Urinary bladder (tissue), 4 donors: ENCODE results near the gene ARHGAP26. TPM values are rescaled to one million over a fixed set of nuclear protein-coding genes. Genes with fewer than 3 reads are reported as not detected.

Experiments used
- DNase-seq: peaks from one replicate; pipeline ENCODE4 v3.0.0-alpha.2; 2015; ENCODE audit errors: extremely low spot score
- H3K27ac ChIP-seq: one replicate; pipeline ENCODE4 v1.5.1; 2013; ENCODE audit warnings: low read depth, mild to moderate bottlenecking, moderate library complexity
- H3K36me3 ChIP-seq: one replicate; pipeline ENCODE4 v1.6.1; 2013; ENCODE audit warnings: mild to moderate bottlenecking, moderate library complexity; ENCODE audit not compliant: insufficient read depth
- H3K4me1 ChIP-seq: one replicate; pipeline ENCODE4 v1.6.1; 2013; ENCODE audit warnings: mild to moderate bottlenecking, moderate library complexity; ENCODE audit not compliant: insufficient read depth
- H3K4me3 ChIP-seq: one replicate; pipeline ENCODE4 v1.5.1; 2013; ENCODE audit warnings: low read depth, low read length
- WGBS: extraction: QIAGEN DNeasy Blood & Tissue Kit; methylation state at CpG from one replicate; pipeline ENCODE4 v1.1.7; 2013; 5-methylcytosine and 5-hydroxymethylcytosine counted together
- polyA plus RNA-seq: library from polyadenylated mRNA; stranded (reverse); fragments of 200-250 nt; gene quantifications from one replicate; pipeline ENCODE4 v1.2.3, GENCODE V29; 2013
- total RNA-seq: library from RNA; depleted of rRNA; stranded (reverse); fragments of >200 nt; gene quantifications from one replicate; pipeline ENCODE4 v1.2.3, GENCODE V29; 2014
- donor health status: healthy with polysubstance abuse.
- donor health status: healthy.

Gene ARHGAP26
- total and polyA plus RNA-seq, 2 donors, result 5.7 to 54.2 TPM

DNA sequence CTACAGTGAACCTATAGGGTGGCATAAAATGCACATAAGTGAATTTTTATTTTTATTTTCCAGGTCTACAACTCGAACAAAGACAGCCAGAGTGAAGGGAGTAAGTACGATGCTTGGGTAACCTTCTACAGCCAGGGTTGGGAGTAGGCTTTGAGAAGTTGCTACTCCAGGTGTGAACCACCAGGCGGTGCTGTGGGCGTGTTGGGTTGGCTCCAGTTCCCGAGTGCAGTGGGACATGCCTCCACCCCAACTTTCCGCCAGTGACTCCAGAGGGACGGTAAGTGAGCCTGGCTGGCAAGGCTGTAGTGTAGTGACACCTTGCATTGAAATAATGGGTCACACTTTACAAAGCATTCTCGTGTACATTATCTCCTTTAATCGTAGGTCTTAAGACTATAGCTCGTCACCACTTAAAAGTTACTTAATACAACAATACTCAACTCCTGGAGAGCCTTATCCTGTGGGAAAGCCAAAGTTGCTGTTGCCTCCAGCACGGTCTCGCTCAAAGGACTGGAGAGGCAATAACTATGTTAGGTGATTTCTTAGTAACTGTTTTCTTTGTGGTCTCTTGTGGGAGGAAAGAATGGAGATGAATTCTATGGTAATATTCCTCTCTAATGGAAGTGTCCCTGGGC lies 244.0 kb downstream of the ARHGAP26 start:
- WGBS, result 84% methylated on average over 12 of the region's 12 CpGs
- H3K36me3 ChIP-seq, result peaks cover 3% of the 10 kb centered on the region
- peaks cover 1% of the 10 kb centered on the region for H3K4me1 ChIP-seq
- H3K4me3 ChIP-seq, result no peak overlapping the region
- no peak overlapping the region for H3K27ac ChIP-seq
- DNase-seq, result no peak

DNA sequence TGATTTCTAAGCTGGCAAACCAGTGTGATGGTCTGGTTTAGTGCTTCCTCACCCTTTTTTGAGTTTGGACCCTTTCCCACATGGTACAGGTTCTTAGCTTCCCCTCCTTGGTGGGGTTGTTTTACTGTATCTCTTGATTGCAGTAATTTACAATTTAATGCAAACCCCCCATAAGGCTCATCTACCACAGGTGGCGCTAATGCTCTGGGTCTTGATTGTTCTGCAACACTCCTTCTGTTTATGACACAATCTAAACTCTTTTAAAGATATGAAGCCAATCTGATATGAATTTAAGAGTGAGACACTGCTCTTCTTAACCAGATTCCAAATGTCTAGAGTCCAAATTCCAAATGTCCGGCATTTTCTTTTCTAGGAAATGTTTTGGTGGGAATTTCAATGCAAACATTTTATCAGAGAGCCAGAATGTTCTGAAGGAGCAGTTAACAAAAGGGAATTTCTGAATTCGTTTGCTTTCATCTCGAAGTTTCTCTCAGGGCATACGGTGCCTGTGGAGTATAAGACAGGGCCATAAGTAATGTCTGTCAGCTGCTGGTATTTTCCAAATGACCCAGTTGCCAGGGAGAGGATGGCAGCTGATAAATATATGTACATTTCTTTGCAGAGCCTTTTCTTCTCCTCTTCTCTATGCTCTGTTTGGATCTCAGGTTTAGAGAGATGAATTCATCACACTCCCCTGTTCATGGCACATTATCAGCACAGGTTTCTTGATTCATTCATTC lies 246.8 kb downstream of the ARHGAP26 start:
- H3K4me1 ChIP-seq, result no peaks in the 10 kb centered on the region
- no peak overlapping the region for H3K27ac ChIP-seq
- no peak for DNase-seq
- WGBS, result 70% methylated on average over 5 of the region's 5 CpGs
- no peak overlapping the region for H3K4me3 ChIP-seq
- H3K36me3 ChIP-seq, result peaks cover 3% of the 10 kb centered on the region

DNA sequence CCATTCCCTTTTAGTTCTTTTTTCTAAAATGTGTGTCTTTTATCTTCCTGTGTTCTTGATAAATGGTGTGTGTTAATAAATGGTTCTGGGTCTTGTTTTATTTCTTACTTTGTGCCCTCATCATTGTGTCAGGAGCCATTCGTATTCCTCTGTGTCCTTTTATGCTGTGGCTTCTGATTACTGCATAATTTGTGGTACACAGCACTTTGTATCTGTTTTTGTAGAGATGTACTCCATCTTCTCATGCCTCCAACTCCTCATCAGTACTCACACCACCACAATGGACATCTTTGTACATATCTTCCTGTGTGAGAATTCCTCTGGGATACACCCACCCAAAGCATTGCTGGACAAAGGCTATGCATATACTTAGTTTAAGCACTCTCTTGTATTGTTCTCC lies 247.4 kb downstream of the ARHGAP26 start:
- no peak overlapping the region for H3K27ac ChIP-seq
- WGBS, result 97% methylated on average over 1 of the region's 1 CpG
- DNase-seq, result no peak
- H3K4me1 ChIP-seq, result no peaks in the 10 kb centered on the region
- H3K36me3 ChIP-seq, result peaks cover 3% of the 10 kb centered on the region
- H3K4me3 ChIP-seq, result no peak overlapping the region

DNA sequence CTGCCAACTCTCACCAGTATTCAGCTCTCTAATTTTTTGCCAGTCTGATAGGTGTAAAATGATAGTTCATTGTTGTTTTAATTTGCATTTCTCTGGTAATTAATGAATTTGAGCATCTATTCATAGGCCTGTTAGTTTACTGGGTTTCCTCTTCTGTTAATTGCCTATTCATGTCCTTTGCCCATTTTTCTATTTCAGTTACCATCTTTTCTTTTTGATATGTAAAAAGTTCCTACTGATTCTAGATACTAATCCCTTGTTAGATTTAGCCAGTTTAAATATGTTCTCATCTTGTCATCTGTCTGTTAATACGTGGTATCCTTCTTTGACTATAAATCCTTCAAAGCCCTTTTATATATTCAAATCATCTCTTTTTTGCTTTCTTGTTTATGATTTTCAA lies 247.8 kb downstream of the ARHGAP26 start:
- Histone ChIP-seq H3K4me3 (no peak overlapping the region), H3K36me3 (peaks cover 3% of the 10 kb centered on the region), H3K4me1 (no peaks in the 10 kb centered on the region), H3K27ac (no peak overlapping the region)
- WGBS, result 98% methylated on average over 1 of the region's 1 CpG
- DNase-seq, result no peak

DNA sequence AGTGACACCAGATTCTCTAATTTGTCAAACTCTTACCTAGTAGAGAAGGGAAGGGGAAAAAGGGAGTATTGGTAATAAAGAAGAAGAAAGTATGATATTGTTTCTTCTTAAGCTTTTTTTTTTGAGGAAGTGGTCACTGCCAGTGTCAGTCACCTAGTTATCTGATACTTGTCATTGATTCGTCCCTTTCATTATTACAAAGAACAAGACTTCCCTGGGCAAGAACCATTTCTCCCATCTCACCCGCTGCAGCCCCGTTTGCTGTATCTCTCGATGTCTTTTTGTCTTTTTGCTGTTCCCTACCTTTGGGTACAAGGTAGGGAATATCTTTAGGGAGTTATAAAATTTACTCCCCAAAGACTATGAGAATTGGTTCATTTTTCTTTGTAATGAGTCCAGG lies 249.0 kb downstream of the ARHGAP26 start:
- H3K36me3 ChIP-seq, result peaks cover 3% of the 10 kb centered on the region
- WGBS, result 93% methylated on average over 4 of the region's 4 CpGs
- no peak for DNase-seq
- H3K27ac ChIP-seq, result no peak overlapping the region
- H3K4me1 ChIP-seq, result no peaks in the 10 kb centered on the region
- no peak overlapping the region for H3K4me3 ChIP-seq

DNA sequence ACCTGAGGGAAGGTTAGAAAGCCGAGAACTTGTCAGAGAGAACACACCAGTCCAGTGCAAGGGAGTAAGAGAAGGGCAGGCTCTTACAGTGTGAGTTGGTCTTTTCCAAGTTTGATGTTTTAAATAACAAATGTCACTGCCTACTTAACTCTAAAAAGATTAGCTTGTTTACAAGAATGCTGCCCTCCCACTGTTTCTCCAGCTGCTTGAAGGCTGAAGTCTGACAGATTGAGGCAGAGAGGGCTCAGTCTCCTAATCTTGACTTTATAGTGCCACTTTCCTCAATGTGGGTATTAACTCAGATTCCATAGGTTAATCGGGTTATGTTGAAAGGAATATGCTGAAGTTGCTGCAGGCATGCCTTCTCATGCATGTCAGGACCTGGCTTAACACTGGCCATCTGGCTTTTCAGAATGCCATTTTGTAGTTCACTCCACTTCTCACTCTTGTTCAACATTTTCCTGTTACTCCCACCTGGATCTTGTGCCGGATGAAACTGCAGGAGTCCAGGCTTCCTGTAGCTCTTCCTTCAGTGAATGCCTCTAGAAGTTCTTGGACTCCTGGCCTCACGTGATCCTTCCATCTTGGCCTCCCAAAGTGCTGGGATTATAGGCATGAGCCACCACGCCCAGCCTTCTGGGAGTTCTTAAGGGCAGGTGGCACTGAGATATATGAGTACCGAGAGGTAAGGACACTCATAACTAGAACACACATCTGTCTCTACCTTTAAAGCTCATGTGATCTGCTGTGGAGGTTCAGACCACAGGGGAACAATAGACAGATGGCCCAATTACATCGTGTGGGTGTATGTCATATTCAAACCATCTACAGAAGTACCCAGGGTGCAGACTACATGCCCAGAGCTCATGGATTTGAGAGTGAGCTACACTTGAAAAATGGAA lies 249.7 kb downstream of the ARHGAP26 start:
- 88% methylated on average over 7 of the region's 7 CpGs for WGBS
- no peaks in the 10 kb centered on the region for H3K36me3 ChIP-seq
- H3K4me1 ChIP-seq, result no peaks in the 10 kb centered on the region
- no peak overlapping the region for H3K27ac ChIP-seq
- no peak overlapping the region for H3K4me3 ChIP-seq
- no peak for DNase-seq

DNA sequence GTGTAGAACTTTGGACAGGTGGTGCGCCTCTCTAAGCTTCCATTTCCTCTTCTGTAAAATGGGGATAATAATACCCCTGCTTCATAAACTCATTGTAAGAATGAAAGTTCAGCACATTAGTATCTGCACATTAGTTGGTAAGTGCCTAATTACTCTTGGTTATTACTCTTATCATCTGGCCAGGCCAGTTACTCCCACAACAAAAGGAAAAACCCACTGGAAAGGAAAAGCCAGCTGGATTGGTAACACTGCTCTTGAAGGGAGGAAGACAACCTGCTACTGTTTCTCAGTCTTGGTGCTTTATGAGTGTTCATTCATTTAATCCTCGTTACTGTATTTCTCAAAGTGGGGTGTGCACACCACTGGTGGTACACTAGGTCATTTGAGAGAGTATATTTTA lies 251.4 kb downstream of the ARHGAP26 start:
- H3K27ac ChIP-seq, result no peak overlapping the region
- H3K36me3 ChIP-seq, result no peaks in the 10 kb centered on the region
- H3K4me1 ChIP-seq, result no peaks in the 10 kb centered on the region
- 98% methylated on average over 2 of the region's 2 CpGs for WGBS
- DNase-seq, result no peak
- H3K4me3 ChIP-seq, result no peak overlapping the region

DNA sequence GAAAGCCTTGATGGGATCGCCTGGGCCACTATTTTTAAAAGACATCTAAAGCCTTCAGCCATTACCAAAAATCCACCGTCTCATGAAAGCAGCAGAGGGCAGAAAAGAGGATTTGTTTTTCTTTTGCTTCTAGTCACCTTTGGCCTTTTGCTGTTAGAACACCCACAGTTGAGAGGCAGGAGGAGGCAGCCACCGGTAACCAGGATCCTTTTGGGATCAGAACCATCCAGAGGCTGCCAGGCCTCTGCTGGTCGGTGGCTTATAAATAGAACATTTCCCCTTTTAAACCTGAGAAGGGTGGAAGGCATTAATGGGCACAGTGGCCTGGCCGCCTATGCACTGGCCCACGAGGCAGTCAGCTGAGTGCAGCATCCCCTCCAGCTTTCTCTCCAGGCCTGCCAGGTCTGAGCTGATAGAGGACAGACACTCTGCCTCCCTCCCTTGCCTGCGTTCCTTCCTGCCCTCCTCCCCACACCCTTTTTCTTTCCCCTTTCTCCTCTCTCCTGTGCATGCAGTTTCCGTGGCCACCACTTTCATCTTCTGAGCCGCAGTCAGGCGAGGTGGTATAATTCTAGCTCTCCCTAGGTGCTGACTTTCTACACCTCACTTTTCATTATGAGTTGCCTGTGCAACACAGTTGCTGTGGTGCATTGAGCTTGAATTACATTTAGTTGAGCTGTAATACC lies 253.4 kb downstream of the ARHGAP26 start:
- DNase-seq, result no peak
- Histone ChIP-seq H3K27ac (no peak overlapping the region), H3K4me3 (no peak overlapping the region), H3K4me1 (no peaks in the 10 kb centered on the region), H3K36me3 (no peaks in the 10 kb centered on the region)
- WGBS, result 48% methylated on average over 10 of the region's 10 CpGs

DNA sequence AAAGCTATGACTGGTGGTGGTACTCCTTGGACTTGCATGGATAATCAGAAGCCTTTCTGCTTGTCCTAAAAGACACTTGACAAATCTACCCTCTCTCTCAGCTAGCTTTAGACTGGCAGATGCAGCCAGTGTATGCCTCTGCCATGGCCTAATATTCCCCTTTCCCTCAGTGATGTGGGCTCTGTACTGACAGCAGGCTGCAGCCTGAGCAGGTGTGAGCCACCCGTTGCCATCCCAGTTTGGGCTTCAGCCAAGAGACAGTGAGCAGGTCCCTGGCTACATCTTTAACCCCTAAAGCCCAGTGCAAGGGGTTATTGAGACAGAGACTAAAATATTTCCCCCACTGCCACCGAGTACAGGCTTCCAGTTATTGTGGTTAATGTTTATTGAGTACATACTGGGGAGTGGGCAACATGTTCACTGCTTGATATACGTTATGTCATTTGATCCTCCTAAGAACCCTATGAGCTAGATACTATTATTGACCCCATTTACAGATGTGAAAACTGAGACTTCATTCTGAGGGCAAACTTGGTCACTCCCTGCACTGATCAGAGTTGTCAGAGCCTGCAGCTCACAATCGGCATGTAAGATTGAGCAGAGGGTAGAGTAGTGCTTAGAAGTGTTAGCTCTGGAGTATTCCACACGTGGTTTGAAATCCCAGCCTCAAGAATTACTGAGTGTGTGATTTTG lies 254.2 kb downstream of the ARHGAP26 start:
- 85% methylated on average over 5 of the region's 5 CpGs for WGBS
- DNase-seq, result no peak
- H3K36me3 ChIP-seq, result no peaks in the 10 kb centered on the region
- H3K4me3 ChIP-seq, result no peak overlapping the region
- H3K4me1 ChIP-seq, result no peaks in the 10 kb centered on the region
- H3K27ac ChIP-seq, result no peak overlapping the region

DNA sequence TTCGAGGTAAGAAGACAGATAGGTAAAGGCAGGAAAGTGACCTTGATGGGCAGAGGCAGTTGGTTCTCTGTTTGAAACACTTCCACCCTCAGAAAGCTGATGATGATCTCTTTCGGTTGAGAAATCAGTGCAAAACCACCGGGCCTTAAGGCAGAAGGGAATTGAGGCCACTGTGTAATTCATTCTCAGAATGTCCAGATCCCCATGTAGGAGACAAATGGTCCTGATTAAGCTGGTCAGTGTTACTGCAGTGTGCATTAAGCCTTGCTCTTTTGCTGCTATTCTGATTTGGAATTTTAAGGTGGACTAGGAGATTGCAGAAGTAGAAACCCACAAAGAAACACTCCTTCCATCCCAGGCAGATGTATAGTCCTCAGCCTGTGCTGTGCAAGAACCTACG lies 255.2 kb downstream of the ARHGAP26 start:
- WGBS, result 85% methylated on average over 4 of the region's 4 CpGs
- Histone ChIP-seq H3K36me3 (no peaks in the 10 kb centered on the region), H3K4me1 (no peaks in the 10 kb centered on the region), H3K4me3 (no peak overlapping the region), H3K27ac (no peak overlapping the region)
- DNase-seq, result no peak

DNA sequence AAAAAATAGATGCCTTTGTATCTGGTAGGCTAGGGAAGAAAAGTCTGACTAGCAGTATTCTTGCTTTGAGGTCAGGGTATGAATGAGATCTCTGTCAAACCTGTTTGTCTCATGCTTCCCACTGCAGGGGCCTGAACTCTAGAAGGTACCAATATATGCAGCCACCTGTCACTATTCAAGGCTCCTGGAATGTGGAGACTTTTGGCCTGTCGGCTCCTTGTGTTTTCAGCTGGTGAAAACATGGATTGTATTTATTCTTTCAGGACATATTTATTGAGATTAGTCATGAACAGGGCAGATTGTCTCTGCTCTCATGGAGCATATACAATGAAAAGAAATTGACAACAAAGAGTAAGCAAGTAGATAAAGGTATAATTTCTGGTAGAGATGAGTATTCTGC lies 255.8 kb downstream of the ARHGAP26 start:
- H3K36me3 ChIP-seq, result no peaks in the 10 kb centered on the region
- WGBS, result 78% methylated on average over 1 of the region's 1 CpG
- H3K27ac ChIP-seq, result no peak overlapping the region
- no peaks in the 10 kb centered on the region for H3K4me1 ChIP-seq
- H3K4me3 ChIP-seq, result no peak overlapping the region
- no peak for DNase-seq

DNA sequence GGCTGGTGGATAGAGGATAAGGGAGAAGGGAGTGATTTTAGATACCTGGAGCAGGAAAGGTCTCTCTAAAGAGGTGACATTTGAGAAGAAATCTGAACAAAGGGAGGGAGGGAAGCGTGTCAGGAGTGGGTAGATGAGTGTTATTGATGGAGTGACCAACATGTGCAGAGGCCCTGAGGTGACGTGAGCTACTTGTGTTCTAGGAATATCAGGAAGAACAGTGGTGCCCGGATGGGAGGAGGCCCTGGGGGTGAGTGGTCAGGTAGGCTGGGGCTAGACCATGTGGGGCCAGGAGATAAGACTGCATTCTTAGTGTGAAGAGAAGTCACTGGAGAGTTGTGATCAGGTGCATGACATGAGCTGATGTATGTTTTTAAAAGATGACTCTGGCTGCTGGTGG lies 256.2 kb downstream of the ARHGAP26 start:
- no peak overlapping the region for H3K4me3 ChIP-seq
- H3K4me1 ChIP-seq, result no peaks in the 10 kb centered on the region
- H3K27ac ChIP-seq, result no peak overlapping the region
- H3K36me3 ChIP-seq, result no peaks in the 10 kb centered on the region
- 98% methylated on average over 3 of the region's 3 CpGs for WGBS
- DNase-seq, result no peak

DNA sequence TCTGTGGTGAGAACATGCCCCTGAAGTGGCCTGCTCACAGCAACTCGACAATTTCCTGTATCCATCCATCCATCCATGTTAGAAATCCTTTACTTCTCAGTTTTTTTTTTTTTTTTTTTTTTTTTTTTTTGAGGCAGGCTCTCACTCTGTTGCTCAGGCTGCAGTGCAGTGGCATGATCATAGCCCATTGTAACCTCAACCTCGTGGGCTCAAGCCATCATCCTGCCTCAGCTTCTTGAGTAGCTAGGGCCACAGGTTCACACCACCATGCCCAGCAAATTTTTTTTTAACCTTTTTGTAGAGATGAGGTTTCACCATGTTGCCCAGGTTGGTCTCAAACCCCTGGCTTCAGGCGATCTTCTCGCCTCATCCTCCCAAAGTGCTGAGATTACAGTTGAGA lies 259.1 kb downstream of the ARHGAP26 start:
- no peak overlapping the region for H3K4me3 ChIP-seq
- DNase-seq, result no peak
- no peaks in the 10 kb centered on the region for H3K36me3 ChIP-seq
- H3K4me1 ChIP-seq, result no peaks in the 10 kb centered on the region
- 93% methylated on average over 4 of the region's 4 CpGs for WGBS
- no peak overlapping the region for H3K27ac ChIP-seq
